Measurements from ENCODE around the gene PDXK.

The PDXK gene

DNA sequence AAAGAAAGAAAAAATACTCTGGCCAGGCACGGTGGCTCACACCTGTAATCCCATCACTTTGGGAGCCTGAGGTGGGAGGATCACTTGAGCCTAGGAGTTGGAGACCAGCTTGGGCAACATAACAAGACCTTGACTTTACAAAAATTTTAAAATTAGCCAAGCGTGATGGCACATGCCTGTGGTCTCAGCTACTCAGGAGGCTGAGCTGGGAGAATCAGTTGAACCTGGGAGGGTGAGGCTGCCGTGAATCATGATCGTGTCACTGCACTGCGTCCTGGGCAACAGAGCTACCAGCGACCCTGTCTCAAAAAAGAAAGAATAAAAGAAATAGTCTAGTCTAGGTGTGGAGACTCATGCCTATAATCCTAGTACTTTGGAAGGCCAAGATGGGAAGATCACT, 37.3 kb upstream of the PDXK start:
- Histone ChIP-seq H3K4me3 (ENCODE audit: low read depth in 1 of 2, low read length in 1 of 2) (no peak overlapping the region), H3K27ac (no peak overlapping the region), H3K9me3 (no peaks in the 10 kb centered on the region), H3K4me1 (ENCODE audit: control insufficient read depth in 1 of 2, insufficient read depth in 1 of 2, low read depth in 1 of 2, low read length in 1 of 2) (no peaks in the 10 kb centered on the region), H3K36me3 (peaks cover 20% of the 10 kb centered on the region), H3K27me3 (no peaks in the 10 kb centered on the region)
- no peak for TF ChIP-seq CTCF (IDR thresholded peaks at IDR 0.05)

DNA sequence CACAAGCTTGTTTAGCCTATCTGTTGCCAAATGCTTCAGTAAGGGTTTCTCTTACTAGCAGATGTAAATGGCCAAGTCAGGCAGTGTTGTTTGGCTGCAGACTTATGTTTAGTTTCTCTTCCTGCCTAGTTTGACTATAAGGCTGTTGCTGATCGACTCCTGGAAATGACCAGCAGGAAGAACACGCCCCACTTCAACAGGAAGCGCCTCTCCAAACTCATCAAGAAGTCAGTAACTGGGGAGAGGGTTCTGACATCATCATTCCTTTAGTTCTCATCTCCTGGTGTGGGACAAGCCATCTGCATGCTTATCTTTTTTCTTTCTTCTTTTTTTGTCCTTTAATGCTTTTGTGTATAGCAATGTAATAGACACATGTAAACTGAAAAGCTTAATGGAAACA, 34.5 kb upstream of the PDXK start:
- Histone ChIP-seq H3K4me1 (ENCODE audit: control insufficient read depth in 1 of 2, insufficient read depth in 1 of 2, low read depth in 1 of 2, low read length in 1 of 2) (peaks cover 14 to 20% of the 10 kb centered on the region in 2 experiments), H3K27ac (no peak overlapping the region), H3K36me3 (peaks cover 17% of the 10 kb centered on the region), H3K9me3 (no peaks in the 10 kb centered on the region), H3K4me3 (ENCODE audit: low read depth in 1 of 2, low read length in 1 of 2) (no peak overlapping the region), H3K27me3 (no peaks in the 10 kb centered on the region)
- TF ChIP-seq CTCF (IDR thresholded peaks at IDR 0.05), result no peak

GRCh38 chr21:43686811-43687565, 31.9 kb upstream of the PDXK start:
- H3K36me3 ChIP-seq, result peaks cover 29% of the 10 kb centered on the region
- H3K27me3 ChIP-seq, result no peaks in the 10 kb centered on the region
- TF ChIP-seq CTCF (IDR thresholded peaks at IDR 0.05), result no peak
- H3K27ac ChIP-seq, result peak overlapping the region; percentile 64
- no peaks in the 10 kb centered on the region for H3K9me3 ChIP-seq
- H3K4me3 ChIP-seq (ENCODE audit: low read depth in 1 of 2, low read length in 1 of 2), result no peak overlapping the region
- H3K4me1 ChIP-seq (ENCODE audit: control insufficient read depth in 1 of 2, insufficient read depth in 1 of 2, low read depth in 1 of 2, low read length in 1 of 2), result peaks cover 14 to 20% of the 10 kb centered on the region in 2 experiments

DNA sequence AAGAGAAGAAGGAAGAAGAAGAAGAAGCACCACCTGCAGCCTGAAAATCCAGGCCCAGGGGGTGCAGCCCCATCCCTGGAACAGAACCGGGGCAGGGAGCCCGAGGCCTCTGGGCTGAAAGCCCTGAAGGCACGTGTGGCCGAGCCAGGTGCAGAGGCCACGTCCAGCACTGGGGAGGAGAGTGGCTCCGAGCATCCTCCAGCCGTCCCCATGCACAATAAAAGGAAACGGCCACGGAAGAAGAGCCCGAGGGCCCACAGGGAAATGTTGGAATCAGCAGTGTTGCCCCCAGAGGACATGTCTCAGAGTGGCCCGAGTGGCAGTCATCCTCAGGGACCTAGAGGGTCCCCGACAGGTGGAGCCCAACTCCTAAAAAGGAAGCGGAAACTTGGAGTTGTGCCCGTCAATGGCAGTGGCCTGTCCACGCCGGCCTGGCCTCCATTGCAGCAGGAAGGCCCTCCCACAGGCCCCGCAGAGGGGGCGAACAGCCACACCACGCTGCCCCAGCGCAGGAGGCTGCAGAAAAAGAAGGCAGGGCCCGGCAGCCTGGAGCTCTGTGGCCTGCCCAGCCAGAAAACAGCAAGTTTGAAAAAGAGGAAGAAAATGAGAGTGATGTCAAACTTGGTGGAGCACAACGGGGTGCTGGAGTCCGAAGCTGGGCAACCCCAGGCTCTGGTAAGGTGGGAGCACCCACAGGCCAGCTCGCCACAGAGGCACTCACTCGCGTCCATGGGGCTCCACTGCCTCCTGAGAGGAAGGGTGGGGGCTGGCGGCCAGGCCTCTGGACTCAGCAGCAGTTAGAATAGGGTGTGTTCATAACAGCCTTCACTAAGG, 31.1 kb upstream of the PDXK start:
- no peak for TF ChIP-seq CTCF (IDR thresholded peaks at IDR 0.05)
- no peak overlapping the region for H3K4me3 ChIP-seq (ENCODE audit: low read depth in 1 of 2, low read length in 1 of 2)
- peaks cover 32% of the 10 kb centered on the region for H3K36me3 ChIP-seq

DNA sequence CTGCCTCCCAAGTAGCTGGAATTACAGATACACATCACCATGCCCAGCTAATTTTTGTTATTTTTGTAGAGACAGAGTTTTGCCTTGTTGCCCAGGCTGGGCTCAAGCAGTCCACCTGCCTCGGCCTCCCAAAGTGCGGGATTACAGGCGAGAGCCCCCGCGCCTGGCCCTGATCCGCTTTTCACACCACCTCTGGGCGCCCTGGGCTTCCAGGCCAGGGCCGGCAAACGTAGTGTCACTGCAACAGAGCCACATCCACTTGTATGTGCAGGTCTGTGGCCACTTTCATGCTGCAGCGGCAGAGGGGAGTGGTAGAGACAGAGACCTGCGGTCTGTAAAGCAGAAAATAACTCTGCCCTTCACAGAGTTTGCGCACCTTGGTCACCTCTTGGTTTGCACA, 30.0 kb upstream of the PDXK start:
- Histone ChIP-seq H3K9me3 (no peaks in the 10 kb centered on the region), H3K36me3 (peaks cover 37% of the 10 kb centered on the region), H3K4me3 (ENCODE audit: low read depth in 1 of 2, low read length in 1 of 2) (no peak overlapping the region), H3K4me1 (ENCODE audit: control insufficient read depth in 1 of 2, insufficient read depth in 1 of 2, low read depth in 1 of 2, low read length in 1 of 2) (peaks cover 14 to 20% of the 10 kb centered on the region in 2 experiments), H3K27me3 (no peaks in the 10 kb centered on the region), H3K27ac (peak overlapping the region; percentile 64)
- no peak for TF ChIP-seq CTCF (IDR thresholded peaks at IDR 0.05)

More for the DNA sequence above, 31.1 kb upstream of the PDXK start:
- Histone ChIP-seq H3K9me3 (no peaks in the 10 kb centered on the region), H3K27ac (peak overlapping the region; percentile 64), H3K4me1 (ENCODE audit: control insufficient read depth in 1 of 2, insufficient read depth in 1 of 2, low read depth in 1 of 2, low read length in 1 of 2) (peaks cover 14 to 20% of the 10 kb centered on the region in 2 experiments), H3K27me3 (no peaks in the 10 kb centered on the region)
